Keratinocyte (primary cell): ENCODE results near the gene TEX22. TPM values are rescaled to one million over a fixed set of nuclear protein-coding genes. Genes with fewer than 3 reads are reported as not detected.

Source experiments
- DNase-seq: peaks from one replicate; pipeline ENCODE4 v3.0.0-alpha.2; 2011; ENCODE audit warnings: low read depth, missing footprints, low spot score
- FAIRE-seq: peaks from 2 replicates; lab custom pipeline; 2011; peaks lifted over from hg19 to GRCh38; lab: Jason Lieb, UNC
- H2AFZ ChIP-seq: 2 replicates; pipeline ENCODE4 v1.6.0; 2012; ENCODE audit warnings: low read length, control low read depth, inconsistent platforms; ENCODE audit not compliant: control insufficient read depth
- H3K27ac ChIP-seq: 2 replicates; pipeline ENCODE4 v1.5.1; 2011; ENCODE audit warnings: low read length; ENCODE audit not compliant: control insufficient read depth, insufficient read depth
- H3K27me3 ChIP-seq: 3 replicates; pipeline ENCODE4 v1.6.0; 2011; ENCODE audit warnings: low read length; ENCODE audit not compliant: control insufficient read depth, insufficient read depth; ENCODE audit errors: extremely low read depth
- H3K36me3 ChIP-seq, 2 experiments: 2 replicates in 1 of 2; 3 replicates in 1 of 2; pipeline ENCODE4 v1.5.1; 2011; ENCODE audit warnings: low read length in 2 of 2, mild to moderate bottlenecking in 1 of 2; ENCODE audit not compliant: control insufficient read depth in 2 of 2, insufficient read depth in 2 of 2; ENCODE audit errors: extremely low read depth in 1 of 2
- H3K4me1 ChIP-seq: 3 replicates; pipeline ENCODE4 v1.5.1; 2011; ENCODE audit warnings: low read length; ENCODE audit not compliant: control insufficient read depth, insufficient read depth; ENCODE audit errors: extremely low read depth
- H3K4me2 ChIP-seq: 3 replicates; pipeline ENCODE4 v1.6.0; 2011; ENCODE audit warnings: low read depth, low read length; ENCODE audit not compliant: control insufficient read depth, insufficient read depth; ENCODE audit errors: extremely low read depth
- H3K4me3 ChIP-seq, 3 experiments: fragments of 200-600 bp in 1 of 3; sonication (generic) in 1 of 3; 2 replicates in 2 of 3; 3 replicates in 1 of 3; pipeline ENCODE4 v1.5.1; 2011 to 2016; ENCODE audit warnings: low read length in 3 of 3, mild to moderate bottlenecking in 3 of 3, control low read depth in 2 of 3, inconsistent platforms in 1 of 3, low read depth in 1 of 3, mixed read lengths in 1 of 3, mixed run types in 1 of 3, moderate library complexity in 1 of 3; ENCODE audit not compliant: control insufficient read depth in 2 of 3, insufficient read depth in 2 of 3; ENCODE audit errors: extremely low read depth in 1 of 3
- H3K79me2 ChIP-seq: 2 replicates; pipeline ENCODE4 v1.6.0; 2012; ENCODE audit warnings: low read length; ENCODE audit not compliant: control insufficient read depth, insufficient read depth
- H3K9ac ChIP-seq: 3 replicates; pipeline ENCODE4 v1.6.0; 2011; ENCODE audit warnings: low read length; ENCODE audit not compliant: control insufficient read depth, insufficient read depth; ENCODE audit errors: extremely low read depth
- H3K9me1 ChIP-seq: 3 replicates; pipeline ENCODE4 v1.6.0; 2011; ENCODE audit warnings: low read length; ENCODE audit not compliant: control insufficient read depth, insufficient read depth; ENCODE audit errors: extremely low read depth
- H3K9me3 ChIP-seq: 2 replicates; pipeline ENCODE4 v1.5.1; 2012; ENCODE audit warnings: low read depth, low read length; ENCODE audit not compliant: control insufficient read depth
- H4K20me1 ChIP-seq: 3 replicates; pipeline ENCODE4 v1.6.0; 2011; ENCODE audit warnings: low read length; ENCODE audit not compliant: control insufficient read depth, insufficient read depth; ENCODE audit errors: extremely low read depth
- CTCF ChIP-seq, 3 experiments: IDR thresholded peaks in 1 of 3; conservative IDR thresholded peaks in 1 of 3; optimal IDR thresholded peaks in 1 of 3; 2 replicates in 2 of 3; 3 replicates in 1 of 3; pipeline versions ENCODE3 to v1.5.1; 2011; ENCODE audit warnings: low read length in 3 of 3, mild to moderate bottlenecking in 3 of 3, moderate library complexity in 2 of 3, control low read depth in 1 of 3, inconsistent platforms in 1 of 3; ENCODE audit not compliant: insufficient read depth in 2 of 3; ENCODE audit errors: extremely low read depth in 1 of 3
- EZH2 ChIP-seq: IDR thresholded peaks from one replicate; pipeline ENCODE4 v1.6.1; 2012; ENCODE audit warnings: inconsistent platforms, mild to moderate bottlenecking, low read length, moderate library complexity
- dilution Hi-C: fragments of 300-500 bp; cut with MboI; formaldehyde crosslinking; loops from one replicate; pipeline ENCODE4 v1.7.0; 2020; ENCODE audit warnings: low sequenced_read_pairs; ENCODE audit not compliant: extremely low pct_ligation_motif_present
- polyA plus RNA-seq, 5 experiments: library from polyadenylated mRNA; depleted of rRNA in 3 of 5; stranded (reverse) in 3 of 5; stranded (forward) in 1 of 5; unstranded in 1 of 5; fragments of >200 nt; gene quantifications; 1 replicate in 1 of 5; 2 replicates in 3 of 5; 3 replicates in 1 of 5; pipeline versions ENCODE4 v1.2.1 to v1.2.3, GENCODE V29; 2011 to 2012; ENCODE audit warnings: missing spikeins in 2 of 5, low read depth in 1 of 5, low replicate concordance in 1 of 5

Gene TEX22
- polyA plus RNA-seq, 1 donor (not counting 4 experiments of a cell fraction or from before 2014, with no cell fraction given) = 0.03 TPM

GRCh38 chr14:105414456-105415371, 16.4 kb downstream of the TEX22 start:
- H3K27me3 ChIP-seq = peaks cover 19% of the 10 kb centered on the region
- H3K27ac ChIP-seq = no peak overlapping the region
- no peaks in the 10 kb centered on the region for H3K36me3 ChIP-seq
- peak overlapping the region; percentile 56 for H3K4me2 ChIP-seq
- no peaks in the 10 kb centered on the region for H3K9me1 ChIP-seq
- peaks cover 4% of the 10 kb centered on the region for H3K4me1 ChIP-seq
- TF ChIP-seq EZH2 = no peak
- TF ChIP-seq CTCF (optimal IDR thresholded peaks at IDR 0.05 in 1 of 3, IDR thresholded peaks at IDR 0.05 in 1 of 3, conservative IDR thresholded peaks at IDR 0.05 in 1 of 3; ENCODE audit: extremely low read depth in 1 of 3, insufficient read depth in 2 of 3, low read length in 3 of 3) = peak; percentile 39 to 64 (median 58)
- H3K4me3 ChIP-seq = peak overlapping the region; percentile 29 to 53 (median 43)
- DNase-seq (no peak), FAIRE-seq (no peak)
- H3K79me2 ChIP-seq = no peaks in the 10 kb centered on the region
- dilution Hi-C loops = no loop called here
- no peaks in the 10 kb centered on the region for H3K9me3 ChIP-seq
- peak overlapping the region; percentile 60 for H2AFZ ChIP-seq
- peak overlapping the region; percentile 47 for H3K9ac ChIP-seq
- H4K20me1 ChIP-seq = no peaks in the 10 kb centered on the region

GRCh38 chr14:105415481-105416428, 17.4 kb downstream of the TEX22 start:
- Histone ChIP-seq H2AFZ (peak overlapping the region; percentile 60), H3K4me1 (peaks cover 4% of the 10 kb centered on the region), H3K4me3 (peak overlapping the region in 2 of 3 experiments; percentile 43 to 53), H3K27me3 (peaks cover 12% of the 10 kb centered on the region), H3K79me2 (peaks cover 6% of the 10 kb centered on the region), H3K9me1 (no peaks in the 10 kb centered on the region), H3K9ac (no peak overlapping the region), H4K20me1 (no peaks in the 10 kb centered on the region), H3K36me3 (no peaks in the 10 kb centered on the region), H3K9me3 (no peaks in the 10 kb centered on the region), H3K4me2 (peak overlapping the region; percentile 56), H3K27ac (no peak overlapping the region)
- DNase-seq = no peak
- no peak for FAIRE-seq
- TF ChIP-seq CTCF (optimal IDR thresholded peaks at IDR 0.05 in 1 of 3, IDR thresholded peaks at IDR 0.05 in 1 of 3, conservative IDR thresholded peaks at IDR 0.05 in 1 of 3; ENCODE audit: extremely low read depth in 1 of 3, insufficient read depth in 2 of 3, low read length in 3 of 3) = no peak
- no peak for TF ChIP-seq EZH2
- dilution Hi-C loops = no loop called here
